NCI-H1048 (cell line): Measurements from ENCODE around the gene TMOD2.

ENCODE experiments used
- DNase-seq: peaks from one replicate; lab custom pipeline; 2025; lab: John Stamatoyannopoulos, UW

Gene TMOD2

DNA sequence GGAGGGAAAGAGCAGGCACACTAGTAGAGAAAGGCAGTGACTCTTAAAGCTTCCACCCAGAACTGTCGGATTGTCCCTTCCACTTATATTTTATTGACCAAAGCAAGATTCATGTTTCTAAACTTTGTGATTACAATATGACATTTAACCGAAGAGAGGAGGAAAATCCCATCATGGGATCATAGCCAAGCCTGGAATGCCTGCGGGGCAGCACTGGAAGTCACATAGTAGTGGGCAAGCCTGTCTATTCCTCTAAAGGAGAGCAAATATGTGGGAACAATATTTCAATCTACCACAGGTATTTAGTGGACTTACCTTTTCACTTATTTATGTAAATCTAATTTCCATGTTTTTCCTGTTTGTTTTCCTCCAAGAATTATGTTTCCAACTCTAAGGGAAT, 74.3 kb downstream of the TMOD2 start:
- DNase-seq = no peak

DNA sequence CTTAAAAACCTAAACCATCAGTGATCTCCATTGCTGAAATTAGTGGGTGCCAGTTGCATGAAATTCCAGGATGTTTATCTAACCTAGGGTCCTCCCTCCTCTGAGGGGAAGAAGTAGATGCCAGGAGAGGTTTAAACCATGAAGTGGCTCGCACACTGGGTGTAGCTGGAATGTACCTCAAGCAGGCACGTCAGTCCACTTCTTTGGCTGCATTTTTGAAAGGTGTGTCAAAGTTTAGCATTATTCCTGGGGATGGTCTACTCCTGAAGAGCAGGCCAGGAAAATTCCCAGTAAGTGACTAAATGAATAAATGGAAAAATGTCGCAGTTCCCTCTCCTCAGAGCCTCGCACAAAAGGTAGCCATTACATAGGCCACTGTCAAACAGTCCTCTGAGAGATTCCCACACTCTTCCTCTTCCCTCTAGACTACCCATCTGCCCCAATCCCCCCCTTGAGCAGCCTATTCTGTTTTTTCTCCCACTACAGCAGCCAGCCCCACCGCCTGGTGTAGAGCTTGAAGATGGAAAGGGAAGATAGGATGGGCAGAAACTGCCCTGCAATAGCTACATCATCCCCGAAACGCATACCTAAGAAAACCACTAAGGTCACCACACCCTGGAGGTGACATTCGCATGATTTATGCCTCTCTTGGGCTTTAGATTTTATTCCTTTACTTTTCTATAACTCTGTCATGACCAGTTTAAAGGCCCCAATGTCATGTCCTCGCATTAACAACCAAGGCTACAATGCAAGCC, 77.4 kb downstream of the TMOD2 start:
- no peak for DNase-seq

DNA sequence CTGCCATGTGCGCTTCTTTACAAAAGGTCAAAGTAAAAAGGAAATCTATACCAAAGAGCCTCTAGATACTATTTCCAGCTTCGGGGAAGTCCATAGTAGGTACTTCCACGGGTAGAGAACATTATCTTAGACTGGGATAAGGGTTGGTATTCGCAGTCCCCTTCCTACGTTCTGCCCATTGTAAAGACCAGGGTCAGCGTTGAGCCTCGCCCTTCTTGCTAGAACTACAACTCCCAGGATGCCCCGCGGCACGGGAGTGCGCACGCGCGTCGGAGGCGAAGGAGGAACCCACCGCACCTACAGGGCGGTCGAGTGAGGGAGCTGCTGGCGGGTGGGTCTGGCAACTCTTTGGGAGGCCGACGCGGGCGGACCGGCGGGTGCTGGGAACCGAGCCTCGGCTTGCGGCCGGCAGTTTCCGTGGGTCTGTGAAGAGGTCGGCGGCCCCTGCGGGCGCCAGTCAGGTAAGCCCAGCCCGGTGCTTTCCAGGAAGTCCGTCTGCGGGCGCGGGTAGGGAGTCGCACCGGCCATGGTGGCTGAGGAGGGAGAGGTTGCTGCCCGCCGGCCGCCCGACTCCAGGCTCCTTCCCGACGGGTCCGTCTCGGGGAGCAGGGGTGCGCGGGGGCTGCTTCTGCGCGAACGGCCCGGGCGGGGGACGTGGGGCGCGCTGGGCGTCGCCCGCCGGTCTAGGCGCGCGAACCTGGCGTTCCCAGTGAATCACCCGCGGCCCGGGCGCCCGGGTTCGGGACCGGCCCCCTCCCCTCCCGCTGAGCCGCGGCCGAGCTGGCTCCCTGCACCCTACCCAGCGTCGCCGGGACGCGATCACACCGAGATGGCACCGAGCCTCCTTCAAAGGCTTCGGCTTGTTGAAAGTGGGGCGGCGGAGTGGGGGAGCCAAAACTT, 78.2 kb downstream of the TMOD2 start, which contains the start of gene TMOD3:
TMOD3 (plus strand) TSS at position 278 of the 900 bp plus-strand sequence. CDS start 33,232 bp downstream, outside the sequence.
- peak; percentile 69 for DNase-seq

DNA sequence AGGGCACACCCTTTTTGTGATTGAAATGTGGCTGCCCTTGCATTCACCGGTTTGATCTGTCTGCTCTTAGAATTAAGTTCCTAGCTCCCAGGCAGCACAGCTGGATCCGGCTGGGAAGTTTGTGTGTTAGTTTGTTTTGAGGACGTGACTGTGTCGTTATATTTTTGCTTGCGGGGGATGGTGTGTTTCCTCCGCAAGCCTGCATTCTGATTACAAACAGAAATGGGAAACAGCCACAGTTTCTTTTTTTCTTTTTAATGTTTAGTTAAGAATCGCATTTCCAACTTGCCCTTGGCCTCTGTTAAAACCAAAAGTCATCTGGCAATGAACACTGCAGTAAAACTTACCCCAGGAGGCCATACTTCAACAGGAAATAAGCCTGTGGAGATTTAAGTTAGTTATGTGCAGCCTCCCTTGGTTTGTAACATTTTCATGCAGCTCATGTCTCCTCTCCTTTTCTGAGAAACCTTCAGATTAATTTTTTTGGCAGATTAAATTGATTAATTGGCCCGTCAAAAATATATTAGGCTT, 78.9 kb downstream of the TMOD2 start:
- no peak for DNase-seq

DNA sequence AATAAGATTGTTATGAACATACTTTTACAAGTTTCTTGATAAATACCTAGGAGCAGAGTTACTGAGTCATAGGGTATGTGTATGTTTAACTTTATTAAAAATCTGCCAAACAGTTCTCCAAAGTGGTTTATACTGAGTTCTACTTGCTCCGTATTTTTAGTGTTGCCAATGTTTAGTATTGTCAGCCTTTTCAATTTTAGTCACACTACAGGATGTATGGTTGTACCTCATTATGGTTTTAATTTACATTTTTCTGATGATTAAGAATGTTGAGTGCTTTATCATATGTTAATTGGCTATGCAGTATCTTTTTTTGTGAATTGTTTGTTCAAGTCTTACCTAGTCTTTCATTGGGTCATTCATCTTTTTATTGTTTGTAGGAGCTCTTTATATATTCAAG, 82.4 kb downstream of the TMOD2 start:
- DNase-seq = no peak

DNA sequence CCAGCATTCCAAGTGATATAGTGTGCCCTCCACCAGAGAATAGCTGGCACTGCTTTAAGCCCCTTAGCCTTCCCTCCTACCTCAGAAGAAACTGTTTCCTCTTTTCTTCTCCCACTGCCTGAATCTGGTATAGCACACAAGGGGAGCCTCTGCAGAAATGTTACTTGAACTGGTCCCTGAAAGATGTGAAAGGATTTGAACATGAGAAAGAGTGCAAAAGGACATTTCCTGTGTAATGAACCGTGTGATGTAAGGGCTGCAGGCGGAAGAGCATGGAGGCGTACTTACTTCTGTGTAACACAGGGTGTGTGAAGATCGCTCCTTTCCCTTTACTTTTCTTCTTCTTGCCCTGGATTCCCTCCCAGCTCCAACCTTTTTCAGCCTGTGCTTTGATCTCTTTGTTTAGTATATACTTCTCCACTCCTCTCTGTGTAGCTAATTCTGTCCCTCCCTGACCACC, 86.4 kb downstream of the TMOD2 start:
- DNase-seq = no peak

DNA sequence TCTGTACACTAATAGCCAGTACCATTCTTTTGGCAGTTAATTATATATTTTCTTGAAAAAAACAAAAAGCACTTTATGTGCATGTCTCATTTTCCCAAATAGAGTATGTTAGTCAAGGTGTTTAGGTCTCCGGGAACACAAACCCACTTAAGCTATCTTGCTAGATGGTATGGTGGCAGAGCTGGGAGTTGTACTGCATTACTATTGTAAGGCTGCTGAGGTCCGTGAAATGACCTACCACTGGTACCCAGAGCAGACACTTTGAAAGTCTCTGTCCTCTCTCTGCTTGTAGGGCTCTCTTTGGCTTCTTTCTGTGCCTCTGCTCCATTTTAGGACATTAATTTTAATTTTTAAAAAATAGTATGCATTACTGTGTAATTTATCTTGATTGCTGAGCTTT, 86.9 kb downstream of the TMOD2 start:
- DNase-seq = no peak

DNA sequence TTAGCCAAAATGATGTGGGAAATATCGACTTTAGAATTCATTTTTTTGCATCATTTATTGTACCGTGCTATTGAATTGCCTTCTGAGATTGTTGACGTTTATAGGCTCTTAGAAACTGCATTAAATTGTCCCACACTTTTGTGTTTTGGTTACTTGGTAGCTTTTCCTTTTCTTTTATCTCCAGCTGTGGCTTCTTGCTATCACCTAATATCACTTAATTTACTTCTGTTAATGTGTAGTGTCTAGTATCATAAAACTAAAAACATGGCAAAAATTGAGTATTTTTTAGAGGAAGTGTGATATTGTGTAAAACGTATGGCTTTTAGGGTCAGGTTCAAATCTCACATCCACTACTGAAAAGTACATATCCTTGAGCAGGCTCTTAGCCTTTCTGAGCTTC, 89.3 kb downstream of the TMOD2 start:
- DNase-seq = no peak

DNA sequence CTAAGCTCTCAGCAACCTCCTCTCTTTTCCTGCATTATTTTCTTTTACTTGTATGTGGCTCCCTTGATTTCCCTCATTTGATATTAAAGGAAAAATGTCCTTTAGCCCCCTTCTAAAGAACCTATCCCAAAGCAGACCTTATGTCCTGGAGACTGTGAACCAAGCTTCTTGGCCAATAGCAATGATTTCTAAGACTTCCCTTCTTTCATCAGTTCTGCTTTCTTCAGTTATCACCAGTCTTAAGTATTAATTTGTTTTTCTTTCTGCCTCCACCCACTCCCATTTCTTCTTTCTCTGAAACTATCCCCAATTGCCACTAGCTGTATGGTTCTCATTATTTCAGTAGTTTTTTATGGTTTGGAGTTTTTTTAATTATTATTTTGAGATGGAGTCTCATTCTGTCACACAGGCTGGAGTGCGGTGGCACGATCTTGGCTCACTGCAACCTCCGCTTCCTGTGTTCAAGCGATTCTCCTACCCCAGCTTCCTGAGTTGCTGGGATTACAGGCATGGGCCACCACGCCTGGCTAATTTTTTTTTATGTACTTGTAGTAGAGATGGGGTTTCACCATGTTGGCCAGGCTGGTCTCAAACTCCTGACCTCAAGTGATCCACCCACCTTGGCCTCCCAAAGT, 90.1 kb downstream of the TMOD2 start:
- no peak for DNase-seq

DNA sequence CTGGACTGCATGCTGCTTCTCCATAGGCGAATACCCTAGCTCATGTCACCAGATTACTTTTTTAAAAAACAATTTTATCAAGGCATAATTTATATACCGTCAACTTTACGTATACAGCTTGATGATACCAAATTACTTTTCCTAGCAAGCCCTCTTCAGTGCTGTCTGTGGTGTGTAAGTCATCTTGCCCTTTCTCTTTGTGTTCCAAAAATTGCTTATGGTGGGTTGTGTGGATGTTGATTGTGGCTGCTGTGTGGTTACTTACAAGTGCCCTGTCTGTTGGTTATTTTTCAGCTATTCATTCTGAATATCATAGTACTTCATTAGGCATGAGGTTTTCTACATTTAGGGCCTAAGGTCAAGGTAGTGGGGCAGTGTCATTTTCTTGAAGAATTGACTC, 90.9 kb downstream of the TMOD2 start:
- DNase-seq = no peak

DNA sequence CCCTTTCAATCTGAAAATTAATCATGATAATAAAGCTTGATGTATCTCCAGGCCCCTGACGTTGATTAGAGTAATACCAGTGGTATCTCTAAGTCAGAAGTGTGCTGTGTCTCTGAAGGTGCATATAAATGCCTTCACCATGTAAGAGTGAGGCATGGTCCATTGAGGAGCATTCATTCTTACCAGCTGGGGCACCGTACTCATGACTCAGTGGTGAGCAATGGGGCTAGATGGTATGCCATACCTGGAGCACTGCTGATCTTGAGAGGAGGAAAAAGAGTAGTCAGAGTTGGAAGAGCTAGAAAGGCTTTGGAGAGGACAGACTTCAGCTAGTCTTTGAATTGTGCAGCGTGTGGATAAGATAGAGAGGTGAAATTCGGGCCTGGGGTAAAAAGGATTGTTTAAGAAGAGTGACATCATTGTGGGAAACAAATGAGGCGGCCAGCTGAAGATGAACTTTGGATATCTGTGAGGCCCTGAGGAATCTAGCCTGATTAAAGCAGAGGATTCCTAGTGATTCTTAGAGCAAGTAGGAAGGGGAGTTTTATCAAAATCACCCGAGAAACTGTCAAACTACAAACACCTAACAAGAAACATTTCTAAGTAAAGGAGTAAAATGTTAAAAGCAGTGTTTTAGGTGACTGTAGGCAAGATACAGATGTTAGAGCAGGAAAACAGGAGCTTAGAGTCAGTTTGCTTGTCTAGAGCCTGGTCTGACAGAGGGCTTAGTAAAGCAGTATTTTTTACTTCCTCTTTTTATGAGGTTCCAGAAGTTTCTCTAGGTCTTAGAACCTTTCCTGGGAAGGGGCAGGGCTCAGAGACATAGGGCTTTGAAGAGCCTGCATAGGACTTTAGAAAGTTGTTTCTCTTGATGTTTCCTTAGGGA, 91.7 kb downstream of the TMOD2 start:
- no peak for DNase-seq

DNA sequence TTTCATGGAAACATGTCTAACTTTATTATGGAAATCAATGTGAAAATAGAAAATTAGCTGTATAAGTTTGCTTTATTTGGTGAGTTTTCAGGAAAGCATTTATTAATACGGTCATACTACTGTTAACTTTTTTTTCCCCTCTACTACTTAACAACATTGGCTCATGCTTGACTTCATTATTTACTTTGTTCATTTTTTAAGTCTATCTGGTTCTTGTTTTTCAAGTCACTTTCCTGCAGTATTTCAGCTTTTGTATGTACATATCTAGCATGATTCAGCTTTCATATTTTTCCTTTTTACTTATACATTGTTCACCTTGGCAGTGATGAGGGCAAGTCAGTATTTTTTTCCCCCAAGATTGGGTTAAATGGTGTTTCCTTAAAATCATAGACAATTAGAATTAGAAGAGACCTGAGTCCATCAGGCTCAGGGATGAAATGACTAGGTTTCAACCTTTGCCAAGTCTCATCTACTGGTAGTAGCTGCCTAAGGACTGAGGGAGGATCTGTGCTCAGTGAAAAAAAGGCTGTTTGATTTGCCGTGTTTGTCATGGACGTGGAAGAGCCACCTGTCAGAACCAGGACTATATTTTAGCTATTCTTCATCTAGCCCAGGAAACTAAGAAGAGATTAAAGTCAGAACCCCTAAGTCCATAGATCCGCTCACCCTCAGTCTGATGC, 93.5 kb downstream of the TMOD2 start:
- no peak for DNase-seq

DNA sequence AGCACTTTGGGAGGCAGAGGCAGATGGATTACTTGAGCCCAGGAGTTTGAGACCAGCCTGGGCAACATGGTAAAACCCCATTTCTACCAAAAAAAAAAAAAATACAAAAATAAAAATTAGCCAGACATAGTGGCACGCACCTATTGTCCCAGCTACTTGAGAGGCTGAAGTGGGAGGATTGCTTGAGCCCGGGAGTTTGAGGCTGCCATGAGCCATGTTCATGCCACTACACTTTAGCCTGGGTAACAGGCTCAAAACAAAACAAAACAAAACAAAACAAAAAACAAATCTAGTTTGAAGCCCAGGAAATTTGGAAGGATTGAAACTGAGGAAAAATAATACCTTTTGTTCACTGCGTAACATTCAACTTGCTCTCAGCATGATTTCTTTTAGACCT, 94.7 kb downstream of the TMOD2 start:
- no peak for DNase-seq

DNA sequence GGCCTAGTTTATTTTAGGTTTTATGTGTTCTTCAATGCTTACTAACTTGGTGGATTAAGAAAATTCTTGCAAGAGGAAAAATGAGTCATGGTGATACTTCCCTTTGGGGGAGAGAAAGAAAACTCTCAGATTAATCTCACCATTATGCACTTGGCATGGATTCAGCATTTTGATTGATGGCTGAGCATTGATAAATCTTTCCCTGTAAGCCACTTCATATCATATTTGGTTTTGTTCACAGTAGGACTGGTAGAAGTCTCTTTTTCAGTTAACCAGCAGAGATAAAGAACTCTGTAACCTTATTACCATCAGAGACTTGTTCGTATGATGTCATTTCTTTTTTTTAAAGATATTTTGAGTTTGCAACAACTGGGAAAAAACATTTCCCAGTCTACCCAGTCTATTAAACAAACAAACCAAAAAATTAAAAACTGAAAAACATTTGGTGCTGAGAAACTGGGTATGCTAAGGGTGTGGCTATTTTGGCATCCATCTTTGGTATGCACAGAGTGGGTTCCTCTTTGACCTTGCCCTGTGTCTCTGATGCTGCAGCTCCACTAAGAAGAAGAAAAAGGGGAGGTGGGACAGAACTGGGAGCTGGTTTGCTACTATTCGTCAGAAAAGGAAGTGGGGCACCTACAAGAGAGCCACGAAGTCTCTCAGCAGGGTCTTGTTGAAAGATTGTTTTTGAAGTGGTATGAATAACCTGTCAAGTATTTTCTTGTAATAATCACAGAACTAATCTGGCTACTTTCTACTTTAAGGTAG, 95.2 kb downstream of the TMOD2 start:
- DNase-seq = no peak

DNA sequence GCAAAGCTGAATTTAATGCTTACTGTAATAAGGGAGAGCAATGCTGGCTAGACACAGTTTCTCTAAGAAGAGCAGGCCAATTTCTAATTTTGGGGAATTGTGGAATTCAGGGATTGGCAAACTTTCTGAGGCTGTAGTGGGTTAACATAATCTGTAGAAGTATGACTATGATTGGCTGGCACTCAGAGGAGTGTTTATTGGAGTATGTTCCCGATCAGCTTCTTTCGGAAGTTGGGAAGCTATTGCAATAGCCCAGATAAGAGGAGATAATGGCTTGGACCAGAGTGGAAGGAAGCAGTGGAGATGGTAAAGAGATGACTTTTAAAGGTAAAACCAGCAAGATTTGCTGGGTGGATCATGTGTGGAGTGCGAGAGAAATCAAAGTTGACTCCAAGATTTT, 97.4 kb downstream of the TMOD2 start:
- DNase-seq = no peak

DNA sequence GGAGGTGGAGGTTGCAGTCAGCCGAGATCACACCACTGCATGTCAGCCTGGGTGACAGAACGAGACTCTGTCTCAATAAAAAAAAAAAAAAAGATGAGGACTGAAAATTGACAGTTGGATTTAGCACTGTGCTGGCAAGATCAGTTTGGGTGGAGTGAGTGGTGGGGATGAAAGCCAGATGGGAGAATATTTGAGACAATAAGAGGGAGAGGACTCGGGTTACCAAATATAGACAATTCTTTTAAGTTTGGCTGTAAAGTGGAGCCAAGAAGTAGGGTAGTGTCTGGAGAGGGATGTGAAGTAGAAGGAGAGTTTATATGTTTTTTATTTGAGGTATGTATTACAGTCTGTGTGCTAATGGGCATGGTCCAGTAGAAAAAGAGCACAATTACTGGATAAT, 98.5 kb downstream of the TMOD2 start:
- DNase-seq = no peak

DNA sequence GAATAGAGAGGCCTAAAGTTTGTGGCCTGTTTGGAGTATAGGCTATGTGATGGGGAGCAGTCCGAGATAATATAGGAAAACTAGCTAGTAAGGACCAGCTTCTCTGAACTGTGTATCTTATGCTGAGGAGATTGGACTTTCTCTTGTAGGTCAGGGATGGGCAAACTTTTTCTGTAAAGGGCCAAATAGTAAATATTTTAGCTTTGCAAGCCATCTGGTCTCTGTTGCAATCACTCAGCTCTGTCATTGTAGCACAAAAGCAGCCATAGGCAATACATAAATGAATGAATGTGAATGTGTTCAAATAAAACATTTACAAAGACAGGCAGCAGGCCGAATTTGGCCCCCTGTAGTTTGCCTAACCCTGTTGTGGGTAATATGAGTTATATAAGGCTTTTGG, 102.6 kb downstream of the TMOD2 start:
- DNase-seq = no peak

DNA sequence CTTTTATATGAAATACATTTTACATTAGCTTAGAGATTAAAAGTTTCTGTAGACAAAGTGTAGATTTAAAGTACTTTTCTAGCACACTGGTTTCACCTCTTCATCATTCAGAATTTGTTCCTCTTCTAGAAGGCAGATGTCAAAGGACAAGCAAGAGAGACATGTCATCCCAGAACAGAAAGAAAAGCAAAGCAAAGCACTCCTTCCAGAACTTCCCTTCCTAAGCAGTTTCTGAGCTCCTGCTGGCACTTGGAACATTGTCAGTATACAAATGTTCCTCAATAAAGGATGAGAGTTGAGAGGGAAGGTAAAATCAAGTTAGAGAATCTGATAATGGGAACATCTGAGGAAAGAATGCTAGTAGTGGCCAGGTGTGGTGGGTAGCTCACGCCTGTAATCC, 104.2 kb downstream of the TMOD2 start:
- DNase-seq = no peak

DNA sequence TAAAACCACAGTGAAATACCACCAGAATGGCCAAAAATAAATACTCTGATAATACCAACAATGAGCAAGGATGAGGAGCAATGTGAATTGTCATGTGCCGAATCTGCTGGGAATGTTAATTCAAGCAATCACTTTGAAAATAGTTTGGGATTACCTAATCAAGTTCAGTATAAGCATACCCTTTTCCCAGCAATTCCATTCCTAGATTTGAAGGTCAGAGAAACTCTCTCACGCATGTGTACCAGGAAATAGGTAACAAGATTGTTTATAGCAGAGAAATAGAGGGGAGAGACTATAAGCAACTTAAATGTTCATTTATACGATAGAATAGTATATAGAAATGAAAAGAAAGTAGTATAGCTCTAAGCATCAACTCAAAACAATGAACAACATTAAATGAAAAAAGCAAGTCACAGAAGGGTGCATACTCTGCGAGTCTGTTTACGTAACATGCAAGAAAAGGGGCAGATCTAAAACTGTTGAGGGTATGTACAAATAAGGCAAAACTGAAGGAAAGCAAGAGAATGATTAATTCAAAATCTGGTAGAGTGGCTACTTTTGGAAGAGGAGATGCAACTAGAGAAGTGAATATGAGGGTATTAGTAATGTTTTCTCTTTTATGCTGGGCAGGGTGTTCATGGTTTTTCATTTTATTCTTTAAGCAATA, 105.5 kb downstream of the TMOD2 start:
- DNase-seq = no peak
